ENCODE data around the gene A2ML1. TPM values are rescaled to one million over a fixed set of nuclear protein-coding genes. Genes with fewer than 3 reads are reported as not detected.
A peak's percentile ranks its signal among the peaks of the same experiment; 100 is the strongest.

The A2ML1 gene
- total and polyA plus RNA-seq, 2 donors (not counting 1 experiment from before 2014, with no cell fraction given), result not detected

DNA sequence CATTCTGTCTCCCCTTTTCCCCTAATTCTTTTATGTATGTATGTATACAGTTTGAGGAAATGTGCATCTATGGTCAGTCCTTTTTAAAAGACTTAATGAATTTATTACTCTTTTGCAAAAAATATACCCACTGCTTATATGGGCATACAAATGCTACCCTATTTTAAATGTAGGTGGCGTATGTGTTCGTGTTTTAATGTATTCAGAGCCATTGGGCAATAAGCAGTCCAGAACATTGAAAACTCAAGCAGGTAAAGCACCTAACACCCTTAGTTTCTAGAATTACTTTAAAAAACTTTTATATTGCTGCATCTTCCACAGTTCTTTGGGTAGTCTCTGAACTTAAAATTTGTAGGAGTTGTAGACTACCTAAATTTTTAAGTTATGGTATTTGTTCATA is 42.6 kb upstream of the A2ML1 start:
- Histone ChIP-seq H3K27ac (ENCODE audit: insufficient read depth, low read length) (no peak overlapping the region), H3K36me3 (ENCODE audit: control insufficient read depth, insufficient read depth, low read length) (no peaks in the 10 kb centered on the region), H3K4me2 (ENCODE audit: extremely low read depth, insufficient read depth, low read length) (no peak overlapping the region), H3K27me3 (ENCODE audit: control insufficient read depth, insufficient read depth, low read length) (no peaks in the 10 kb centered on the region), H2AFZ (ENCODE audit: low read length) (no peak overlapping the region), H3K4me3 (replicated peaks in 1 of 4; ENCODE audit: control extremely low read depth in 1 of 4, insufficient read depth in 1 of 4, low read depth in 3 of 4, low read length in 4 of 4) (no peak overlapping the region), H3K9me3 (ENCODE audit: control insufficient read depth, insufficient read depth, low read depth, low read length) (no peaks in the 10 kb centered on the region), H3K9ac (ENCODE audit: insufficient read depth, low read length) (no peak overlapping the region), H3K4me1 (ENCODE audit: control insufficient read depth, extremely low read depth, insufficient read depth, low read length) (no peaks in the 10 kb centered on the region), H4K20me1 (ENCODE audit: control insufficient read depth, extremely low read depth, insufficient read depth, low read length) (no peaks in the 10 kb centered on the region), H3K79me2 (ENCODE audit: control insufficient read depth, insufficient read depth, low read length) (no peaks in the 10 kb centered on the region)
- DNase-seq (ENCODE audit: low read depth in 2 of 2), result no peak
- TF ChIP-seq EZH2 (IDR thresholded peaks at IDR 0.05; ENCODE audit: low read length, missing control alignments), result no peak
- TF ChIP-seq, protein P1, sequence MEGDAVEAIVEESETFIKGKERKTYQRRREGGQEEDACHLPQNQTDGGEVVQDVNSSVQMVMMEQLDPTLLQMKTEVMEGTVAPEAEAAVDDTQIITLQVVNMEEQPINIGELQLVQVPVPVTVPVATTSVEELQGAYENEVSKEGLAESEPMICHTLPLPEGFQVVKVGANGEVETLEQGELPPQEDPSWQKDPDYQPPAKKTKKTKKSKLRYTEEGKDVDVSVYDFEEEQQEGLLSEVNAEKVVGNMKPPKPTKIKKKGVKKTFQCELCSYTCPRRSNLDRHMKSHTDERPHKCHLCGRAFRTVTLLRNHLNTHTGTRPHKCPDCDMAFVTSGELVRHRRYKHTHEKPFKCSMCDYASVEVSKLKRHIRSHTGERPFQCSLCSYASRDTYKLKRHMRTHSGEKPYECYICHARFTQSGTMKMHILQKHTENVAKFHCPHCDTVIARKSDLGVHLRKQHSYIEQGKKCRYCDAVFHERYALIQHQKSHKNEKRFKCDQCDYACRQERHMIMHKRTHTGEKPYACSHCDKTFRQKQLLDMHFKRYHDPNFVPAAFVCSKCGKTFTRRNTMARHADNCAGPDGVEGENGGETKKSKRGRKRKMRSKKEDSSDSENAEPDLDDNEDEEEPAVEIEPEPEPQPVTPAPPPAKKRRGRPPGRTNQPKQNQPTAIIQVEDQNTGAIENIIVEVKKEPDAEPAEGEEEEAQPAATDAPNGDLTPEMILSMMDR (conservative IDR thresholded peaks at IDR 0.05 in 1 of 2, IDR thresholded peaks at IDR 0.05 in 1 of 2; ENCODE audit: low read depth in 1 of 2, low read length in 2 of 2), result no peak

DNA sequence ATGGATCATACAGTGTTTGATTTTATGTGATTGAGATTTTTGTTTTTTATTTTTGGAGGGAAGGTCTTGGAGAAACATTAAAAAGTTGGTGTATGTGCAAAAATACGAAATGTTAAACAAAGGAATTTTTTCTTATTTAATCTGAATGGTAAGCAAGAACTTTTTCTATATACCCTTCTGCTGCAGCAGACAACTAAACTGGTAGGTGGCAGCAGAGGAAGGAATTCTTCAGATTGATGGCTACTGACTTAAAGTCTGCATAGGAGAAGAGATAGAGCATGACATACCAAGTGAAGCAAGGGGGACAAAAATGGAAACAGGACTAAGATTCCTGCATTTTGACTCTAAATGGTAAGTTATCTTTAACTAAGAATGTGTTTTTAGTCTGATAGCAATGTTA is 42.0 kb upstream of the A2ML1 start:
- Histone ChIP-seq H3K36me3 (ENCODE audit: control insufficient read depth, insufficient read depth, low read length) (no peaks in the 10 kb centered on the region), H3K27me3 (ENCODE audit: control insufficient read depth, insufficient read depth, low read length) (no peaks in the 10 kb centered on the region), H3K79me2 (ENCODE audit: control insufficient read depth, insufficient read depth, low read length) (no peaks in the 10 kb centered on the region), H2AFZ (ENCODE audit: low read length) (no peak overlapping the region), H3K9me3 (ENCODE audit: control insufficient read depth, insufficient read depth, low read depth, low read length) (no peaks in the 10 kb centered on the region), H3K4me2 (ENCODE audit: extremely low read depth, insufficient read depth, low read length) (no peak overlapping the region), H3K4me3 (replicated peaks in 1 of 4; ENCODE audit: control extremely low read depth in 1 of 4, insufficient read depth in 1 of 4, low read depth in 3 of 4, low read length in 4 of 4) (no peak overlapping the region), H3K9ac (ENCODE audit: insufficient read depth, low read length) (no peak overlapping the region), H4K20me1 (ENCODE audit: control insufficient read depth, extremely low read depth, insufficient read depth, low read length) (no peaks in the 10 kb centered on the region), H3K4me1 (ENCODE audit: control insufficient read depth, extremely low read depth, insufficient read depth, low read length) (no peaks in the 10 kb centered on the region), H3K27ac (ENCODE audit: insufficient read depth, low read length) (no peak overlapping the region)
- TF ChIP-seq EZH2 (IDR thresholded peaks at IDR 0.05; ENCODE audit: low read length, missing control alignments), result no peak
- TF ChIP-seq, protein P1 (conservative IDR thresholded peaks at IDR 0.05 in 1 of 2, IDR thresholded peaks at IDR 0.05 in 1 of 2; ENCODE audit: low read depth in 1 of 2, low read length in 2 of 2), result peak; percentile 32 to 55
- peak; percentile 38 to 56 for DNase-seq (ENCODE audit: low read depth in 2 of 2)

DNA sequence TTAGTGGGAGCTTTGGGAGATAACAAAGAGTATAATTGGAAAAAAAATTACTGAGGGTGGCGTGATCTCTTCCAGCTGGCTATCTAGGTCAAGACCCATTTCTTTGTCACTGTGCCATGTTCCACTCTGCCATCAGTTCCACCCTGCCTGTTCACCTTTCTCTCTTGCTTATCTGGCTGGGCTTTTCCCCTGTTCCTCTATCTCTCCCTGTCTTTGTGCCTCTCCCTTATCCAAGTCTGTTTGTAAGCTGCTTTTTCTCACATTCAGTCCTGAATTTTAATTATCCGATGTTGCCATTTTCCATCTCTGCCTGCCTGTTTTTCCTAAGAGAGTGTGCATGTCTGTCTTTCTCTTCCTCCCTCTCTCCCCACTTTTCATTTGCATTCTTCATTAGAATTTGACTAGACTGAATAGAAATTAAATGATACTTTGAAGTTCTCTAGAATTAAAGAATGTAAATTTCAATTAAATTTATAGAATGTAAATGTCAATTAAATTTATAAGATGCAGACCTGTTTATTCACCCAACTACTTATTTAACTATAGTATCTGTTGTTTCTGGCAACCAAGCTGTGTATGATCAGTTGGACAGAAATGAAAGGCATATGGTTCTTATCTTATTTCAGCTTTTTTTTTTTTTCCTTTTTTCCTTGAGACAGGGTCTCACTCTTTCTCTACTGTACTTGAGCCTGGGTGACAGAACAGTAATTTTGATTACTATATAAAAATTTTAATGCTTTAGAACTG is 40.9 kb upstream of the A2ML1 start:
- Histone ChIP-seq H3K27ac (ENCODE audit: insufficient read depth, low read length) (no peak overlapping the region), H3K4me3 (replicated peaks in 1 of 4; ENCODE audit: control extremely low read depth in 1 of 4, insufficient read depth in 1 of 4, low read depth in 3 of 4, low read length in 4 of 4) (no peak overlapping the region), H3K79me2 (ENCODE audit: control insufficient read depth, insufficient read depth, low read length) (no peaks in the 10 kb centered on the region), H3K4me2 (ENCODE audit: extremely low read depth, insufficient read depth, low read length) (no peak overlapping the region), H2AFZ (ENCODE audit: low read length) (no peak overlapping the region), H3K27me3 (ENCODE audit: control insufficient read depth, insufficient read depth, low read length) (no peaks in the 10 kb centered on the region), H4K20me1 (ENCODE audit: control insufficient read depth, extremely low read depth, insufficient read depth, low read length) (no peaks in the 10 kb centered on the region), H3K4me1 (ENCODE audit: control insufficient read depth, extremely low read depth, insufficient read depth, low read length) (no peaks in the 10 kb centered on the region), H3K9me3 (ENCODE audit: control insufficient read depth, insufficient read depth, low read depth, low read length) (no peaks in the 10 kb centered on the region), H3K36me3 (ENCODE audit: control insufficient read depth, insufficient read depth, low read length) (no peaks in the 10 kb centered on the region), H3K9ac (ENCODE audit: insufficient read depth, low read length) (no peak overlapping the region)
- TF ChIP-seq, protein P1 (conservative IDR thresholded peaks at IDR 0.05 in 1 of 2, IDR thresholded peaks at IDR 0.05 in 1 of 2; ENCODE audit: low read depth in 1 of 2, low read length in 2 of 2), result no peak
- no peak for TF ChIP-seq EZH2 (IDR thresholded peaks at IDR 0.05; ENCODE audit: low read length, missing control alignments)
- DNase-seq (ENCODE audit: low read depth in 2 of 2), result no peak

Data from fibroblast of lung (primary cell).